Activated T-helper 1 cell treated with anti-CD3 and anti-CD28 coated beads, Interleukin-2, amount 50 U/mL, for 16 hours (primary cell): ENCODE results near the gene BLVRA.

ENCODE experiments used
- DNase-seq, 2 donors: peaks; one replicate each; pipeline ENCODE4 v3.0.0-alpha.2; 2020; ENCODE audit warnings: low read depth in 1 of 2, low spot score in 1 of 2

Gene BLVRA

DNA sequence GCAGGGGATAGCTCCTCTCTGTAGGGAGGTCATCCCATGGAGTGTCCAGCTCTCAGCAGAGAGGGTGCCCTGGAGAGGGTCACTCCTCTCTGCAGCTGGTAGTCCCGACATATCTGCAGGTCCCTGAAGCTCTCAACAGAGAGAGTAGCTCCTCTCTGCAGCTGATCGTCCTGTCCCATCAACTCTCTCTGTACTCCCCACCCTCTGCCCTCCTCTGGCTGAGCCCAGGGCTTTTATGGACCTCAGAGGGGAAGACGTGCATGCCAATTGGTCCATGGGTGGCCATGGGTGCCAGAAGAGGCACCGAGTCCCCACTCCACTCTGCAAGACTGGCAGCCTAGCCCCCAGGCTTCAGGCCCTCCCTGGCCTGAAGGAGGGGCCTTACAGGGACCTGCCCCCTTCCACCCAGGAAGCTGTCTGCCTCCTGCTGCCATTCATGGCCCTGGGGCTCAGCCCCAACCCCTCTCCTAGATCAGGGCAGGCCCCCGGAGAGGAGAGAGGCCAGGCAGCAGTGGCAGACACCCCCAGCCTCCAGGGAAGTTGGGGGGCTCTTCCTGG is 9.0 kb upstream of the BLVRA start:
- DNase-seq: no peak

DNA sequence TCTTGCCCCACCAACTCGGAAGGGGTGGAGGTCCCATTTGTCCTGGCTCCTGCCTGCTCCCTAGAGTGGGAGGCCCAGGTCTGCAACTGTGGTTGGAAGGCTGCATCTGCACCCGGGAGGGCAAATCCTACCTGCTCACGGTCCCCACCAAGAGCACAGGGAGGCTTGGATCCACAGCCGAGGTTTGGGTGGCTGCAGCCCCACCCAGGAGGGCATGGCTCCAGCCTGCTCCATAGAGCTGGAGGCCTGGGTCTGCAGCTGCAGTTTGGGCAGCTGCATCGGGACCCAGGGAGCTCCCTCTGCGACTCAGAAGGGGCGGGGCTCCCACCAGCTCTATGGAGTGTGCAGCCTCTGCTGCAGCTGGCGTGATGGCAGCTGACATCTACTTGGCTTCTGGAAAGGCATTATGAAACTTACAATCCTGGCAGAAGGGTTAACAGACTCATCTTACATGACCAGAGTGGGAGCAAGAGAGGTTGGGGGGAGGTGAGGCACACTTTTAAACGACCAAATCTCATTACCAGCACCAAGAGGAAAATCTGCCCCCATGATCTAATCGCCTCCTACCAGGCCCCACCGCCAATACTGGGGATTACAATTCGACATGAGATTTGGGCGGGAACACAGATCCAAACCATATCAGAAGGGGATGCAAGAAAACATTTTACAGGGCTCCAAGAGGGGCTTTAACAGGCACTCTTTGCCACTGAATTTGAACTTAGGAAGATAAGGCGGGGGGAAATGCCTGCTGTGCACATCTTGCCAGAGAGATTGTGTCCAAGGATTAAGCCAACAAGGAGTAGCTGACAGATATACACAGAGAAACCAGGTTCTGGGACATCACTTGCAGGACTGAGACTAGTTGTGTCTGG is 8.2 kb upstream of the BLVRA start:
- DNase-seq: no peak

DNA sequence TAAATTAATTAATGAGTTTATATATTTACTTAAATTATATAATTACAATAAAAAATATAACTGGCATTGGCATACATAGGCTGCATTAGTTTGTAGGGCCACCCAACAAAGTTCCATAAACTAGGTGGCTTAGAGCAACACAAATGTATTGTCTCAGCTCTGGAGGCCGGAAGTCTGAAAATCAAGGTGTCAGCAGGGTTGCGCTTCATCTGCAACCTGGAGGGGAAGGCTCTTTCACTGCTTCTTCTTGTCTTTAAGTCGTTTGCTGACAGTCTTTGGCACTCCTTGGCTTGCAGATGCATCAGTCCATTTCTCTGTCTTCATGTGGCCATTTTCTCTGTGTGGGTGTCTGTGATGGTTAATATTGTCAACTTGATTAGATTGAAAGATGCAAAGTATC is 6.1 kb upstream of the BLVRA start:
- no peak for DNase-seq

DNA sequence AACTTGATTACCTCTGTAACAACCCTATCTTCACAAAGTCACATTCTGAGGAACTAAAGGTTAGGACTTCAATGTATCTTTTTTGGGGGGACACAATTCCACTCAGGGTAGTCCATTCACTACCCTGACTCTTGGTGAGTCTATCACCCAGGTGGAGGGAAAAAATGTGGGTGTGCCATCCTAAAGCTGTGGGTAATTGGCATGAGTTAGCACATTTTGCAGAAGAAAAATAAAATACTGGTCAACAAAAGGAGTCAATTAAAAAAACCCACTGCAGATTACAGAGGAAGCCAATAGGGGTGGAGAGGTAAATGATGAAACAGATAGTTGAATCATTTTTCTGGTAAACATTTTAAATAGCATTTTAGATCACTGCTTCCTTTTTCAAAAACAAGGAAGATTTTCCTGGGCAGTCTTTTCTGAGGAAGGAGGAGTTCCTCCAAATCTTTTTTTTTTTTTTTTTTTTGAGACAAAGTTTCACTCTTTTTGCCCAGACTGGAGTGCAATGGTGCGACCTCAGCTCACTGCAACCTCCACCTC is 5.1 kb upstream of the BLVRA start:
- no peak for DNase-seq

DNA sequence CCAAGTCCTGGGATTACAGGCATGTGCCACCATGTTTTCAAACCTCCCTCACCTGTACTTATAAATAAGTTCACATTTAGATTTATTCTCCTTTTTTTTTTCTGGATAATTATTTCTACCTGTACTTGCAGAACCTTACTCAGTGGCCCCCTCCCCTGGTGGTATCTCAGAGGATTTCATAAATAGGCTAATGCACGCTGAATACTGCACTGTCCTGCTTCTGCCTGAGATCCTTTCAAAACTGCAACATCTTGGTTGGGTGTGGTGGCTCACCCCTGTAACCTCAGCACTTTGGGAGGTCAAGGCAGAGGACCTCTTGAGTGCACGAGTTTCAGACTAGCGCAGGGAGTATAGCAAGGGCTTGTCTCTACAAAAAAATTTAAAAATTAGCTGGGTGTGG is 4.6 kb upstream of the BLVRA start:
- no peak for DNase-seq

GRCh38 chr7:43754596-43754995 is 3.9 kb upstream of the BLVRA start:
- DNase-seq: no peak

DNA sequence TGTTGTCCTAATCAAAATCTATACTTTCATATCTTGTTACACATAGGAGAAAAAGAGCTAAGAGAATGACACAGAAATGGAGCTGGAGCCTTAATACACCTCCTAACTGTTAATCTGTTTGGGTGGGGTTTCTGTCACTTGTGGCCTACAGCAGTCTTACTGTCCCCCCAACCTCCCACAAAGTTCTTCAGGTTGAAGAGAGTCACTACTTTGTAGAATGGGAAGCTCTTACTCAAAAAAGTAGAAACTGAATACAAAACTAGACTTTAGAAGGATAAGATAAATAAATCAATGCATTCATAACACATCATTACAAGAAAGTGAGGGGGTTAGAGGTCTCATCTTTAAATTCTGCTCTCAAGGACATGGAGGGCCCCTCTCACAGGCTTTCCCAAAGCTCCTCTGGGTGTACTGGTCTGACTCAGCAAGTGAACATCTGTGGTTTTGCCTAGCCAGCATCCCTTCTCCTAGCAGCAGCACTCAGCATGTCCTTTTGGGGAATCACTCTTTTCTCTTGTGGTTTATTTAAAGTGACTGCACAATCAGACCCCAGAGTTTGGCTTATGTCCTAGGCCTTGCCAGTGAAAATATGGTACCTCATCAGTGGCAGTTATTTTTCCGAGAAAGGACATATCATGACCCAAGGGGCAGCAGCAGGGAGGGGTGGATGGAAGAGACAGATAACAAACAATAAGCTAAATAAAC is 2.0 kb upstream of the BLVRA start:
- no peak for DNase-seq

DNA sequence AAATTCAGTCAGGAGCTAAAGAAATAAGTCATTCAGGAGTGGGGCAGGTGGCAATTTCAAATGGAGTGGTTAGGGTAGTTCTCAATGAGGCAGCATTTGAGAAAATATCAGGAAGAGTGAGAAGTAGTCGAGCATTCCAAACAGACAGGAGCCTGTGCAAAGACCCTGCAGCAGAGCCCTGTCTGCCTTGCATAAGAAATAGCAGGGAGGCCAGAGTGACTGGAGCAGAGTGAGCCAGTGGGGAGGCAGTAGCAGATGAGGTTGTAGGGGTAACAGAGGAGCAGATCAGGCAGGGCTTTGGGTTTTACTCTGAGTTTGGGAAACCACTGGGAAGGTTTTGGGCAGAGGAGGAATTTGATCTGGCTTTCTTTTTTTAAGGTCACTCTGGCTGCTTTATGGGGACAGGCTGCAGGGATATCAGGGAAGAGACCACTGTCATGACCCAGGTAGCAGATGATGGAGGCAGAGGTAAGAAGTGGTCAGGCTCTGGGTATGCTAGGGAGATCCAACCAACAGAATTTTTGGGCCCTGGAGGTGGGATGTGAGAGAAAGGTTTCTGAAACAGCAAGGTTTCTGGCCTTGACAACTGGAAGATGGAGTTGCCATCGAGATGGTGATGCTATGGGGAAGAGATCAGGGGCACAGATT is 1.3 kb upstream of the BLVRA start:
- DNase-seq: no peak

DNA sequence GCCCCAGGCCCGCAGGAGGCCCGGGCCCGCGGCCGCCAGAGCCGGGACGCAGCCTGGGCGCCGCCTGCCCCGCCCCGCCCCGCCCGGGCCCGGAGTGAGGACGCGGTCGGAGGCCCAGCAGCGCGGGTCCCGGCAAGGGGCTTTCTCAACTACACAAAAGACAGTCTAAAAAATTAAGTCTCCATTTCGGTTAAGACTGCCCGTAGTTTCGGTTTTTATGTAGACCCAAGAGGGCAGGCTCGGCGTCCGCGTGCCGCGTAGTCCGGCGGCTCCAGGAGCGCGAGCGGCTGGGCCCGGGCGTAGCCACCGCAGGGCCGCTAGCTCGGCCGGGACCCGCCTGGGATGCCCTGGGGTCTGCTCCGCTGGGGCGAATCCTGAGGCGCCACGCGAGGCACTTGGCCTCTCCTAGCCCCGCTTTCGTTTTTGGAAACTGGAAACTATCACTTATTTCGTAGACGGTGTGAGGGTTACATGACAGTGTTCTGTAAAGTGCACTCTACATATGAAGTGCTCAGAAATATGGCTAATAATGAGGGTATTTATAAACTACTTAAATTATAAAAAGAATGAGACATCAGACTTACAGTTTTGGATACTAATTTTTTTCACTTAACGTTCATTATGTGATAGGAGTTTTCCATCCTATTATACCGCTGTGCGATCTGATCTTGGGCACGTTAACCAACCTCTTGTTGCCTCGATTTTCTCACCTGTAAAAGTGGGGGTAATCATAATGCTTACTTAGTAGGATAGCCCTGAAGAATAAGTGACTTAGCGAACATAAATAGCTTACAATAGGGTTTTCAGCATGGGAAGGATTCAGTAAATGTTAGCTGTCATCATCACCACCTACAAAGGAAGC is 573 bp downstream of the BLVRA start:
- DNase-seq: peak in 1 of 2 donors; percentile 12

- DNase-seq: no peak
Observed at GRCh38 chr7:43760861-43761260, 2.4 kb downstream of the BLVRA start.

- no peak for DNase-seq
Observed at GRCh38 chr7:43761382-43761781, 2.9 kb downstream of the BLVRA start.

DNA sequence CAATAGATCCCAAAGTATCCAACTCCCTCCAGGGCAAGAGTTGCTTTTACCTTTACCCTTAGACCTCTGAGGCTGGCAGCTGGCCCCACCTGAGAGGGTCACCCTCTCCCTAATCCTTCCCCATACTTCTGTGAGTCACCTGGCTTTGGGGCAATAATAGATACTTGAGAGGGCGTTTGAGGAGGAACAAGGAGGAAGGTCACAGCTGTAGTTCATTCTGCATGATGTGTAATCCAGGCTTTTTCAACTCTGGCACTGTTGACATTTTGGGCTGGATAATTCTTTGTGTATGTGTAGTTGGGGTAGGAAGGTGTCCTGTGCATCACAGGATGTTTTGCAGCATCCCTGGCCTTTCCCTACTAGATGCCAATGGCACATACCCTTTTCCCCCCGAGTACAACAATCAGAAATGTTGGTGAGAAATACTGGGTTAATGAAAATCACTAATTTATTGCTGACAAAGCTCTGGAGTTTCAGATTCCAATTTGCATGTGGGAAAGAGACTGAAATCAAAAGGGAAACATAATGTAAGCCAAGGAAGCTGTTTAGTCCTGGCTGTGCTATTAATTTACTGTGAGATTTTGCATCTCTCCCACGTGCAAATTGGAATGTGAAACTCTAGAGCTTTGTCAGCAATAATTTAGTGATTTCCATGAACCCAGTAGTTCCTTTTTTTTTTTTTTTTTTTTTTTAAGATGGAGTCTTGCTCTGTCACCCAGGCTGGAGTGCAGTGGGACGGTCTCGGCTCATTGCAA is 3.6 kb downstream of the BLVRA start:
- DNase-seq: no peak

- no peak for DNase-seq
Observed at GRCh38 chr7:43763183-43763582, 4.7 kb downstream of the BLVRA start.

DNA sequence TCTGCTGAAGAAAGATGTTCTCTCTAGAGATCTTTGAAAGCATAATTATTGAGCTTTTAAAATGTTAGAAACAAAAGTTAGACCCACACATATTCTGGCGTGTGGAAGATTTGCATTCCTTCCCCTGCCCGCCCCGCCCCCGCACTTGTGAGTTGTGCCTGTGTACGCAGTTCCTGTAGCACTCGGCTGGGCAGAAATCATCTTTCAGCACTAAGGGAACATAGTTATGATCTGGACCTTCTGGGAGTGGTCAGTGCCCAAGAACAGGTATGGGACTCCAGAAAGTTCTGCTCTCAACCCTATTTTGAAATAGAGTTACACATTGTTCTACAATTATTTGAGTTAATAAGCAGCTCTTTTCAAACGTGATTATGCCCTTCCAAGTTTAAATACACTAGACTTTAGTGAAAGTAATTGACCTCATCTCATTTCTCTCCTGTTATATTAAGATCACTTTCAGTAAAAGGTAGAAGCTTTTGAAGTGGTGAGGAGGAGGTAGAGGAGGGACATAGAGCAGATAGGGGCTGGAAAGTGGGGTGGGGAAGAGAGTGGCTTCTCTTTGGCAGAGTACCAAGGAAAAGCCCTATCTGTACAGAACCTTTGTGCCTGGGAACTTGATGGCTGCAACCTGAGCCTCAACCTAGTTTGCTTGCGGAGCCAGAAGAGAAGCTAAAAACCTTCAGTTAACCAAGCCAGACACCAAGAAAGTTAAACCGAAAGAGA is 5.7 kb downstream of the BLVRA start:
- no peak for DNase-seq

DNA sequence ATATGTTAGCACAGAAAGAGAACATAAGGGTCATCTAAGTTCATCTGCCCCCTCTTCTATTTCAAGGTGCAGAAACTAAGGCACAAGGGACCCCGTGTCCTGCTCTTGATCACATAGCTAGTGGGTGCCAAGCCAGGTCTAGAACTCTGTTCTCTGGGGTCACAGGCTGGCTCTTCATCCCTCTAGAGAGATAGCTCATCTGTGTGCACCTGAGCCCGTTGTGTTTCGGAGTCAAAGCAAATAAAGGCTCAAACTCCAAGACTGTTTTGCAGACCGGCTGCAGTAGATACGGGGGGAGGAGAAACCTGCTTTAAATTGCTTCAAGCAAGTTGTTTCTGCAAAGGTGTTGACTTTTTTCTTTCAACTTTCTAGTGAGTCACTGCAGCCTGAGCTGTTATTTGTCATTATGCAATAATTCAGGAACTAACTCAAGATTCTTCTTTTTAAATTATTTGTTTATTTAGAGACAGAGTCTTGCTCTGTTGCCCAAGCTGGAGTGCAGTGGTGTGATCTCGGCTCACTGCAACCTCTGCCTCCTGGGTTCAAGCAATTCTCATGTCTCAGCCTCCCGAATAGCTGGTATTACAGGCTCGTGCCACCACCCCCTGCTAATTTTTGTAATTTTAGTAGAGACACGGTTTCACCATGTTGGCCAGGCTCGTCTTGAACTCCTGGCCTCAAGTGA is 6.5 kb downstream of the BLVRA start:
- no peak for DNase-seq

DNA sequence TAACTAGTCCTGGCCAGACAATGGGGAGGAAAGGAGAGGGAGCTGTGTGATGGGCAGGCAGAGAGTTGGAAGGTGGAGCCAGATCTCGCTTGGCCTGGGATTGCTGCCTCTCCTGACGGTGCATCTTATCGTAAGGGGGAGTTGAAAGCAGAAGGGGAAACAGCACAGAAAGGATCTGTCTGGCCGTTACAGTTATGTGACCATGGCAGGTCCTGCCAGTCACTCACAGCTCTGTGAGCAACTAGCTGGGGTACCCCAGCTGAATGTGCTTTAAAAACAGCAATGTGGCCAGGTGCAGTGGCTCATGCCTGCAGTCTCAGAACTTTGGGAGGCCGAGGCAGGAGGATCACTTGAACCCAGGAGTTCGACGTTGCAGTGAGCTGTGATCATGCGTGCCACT is 8.1 kb downstream of the BLVRA start:
- DNase-seq: no peak

DNA sequence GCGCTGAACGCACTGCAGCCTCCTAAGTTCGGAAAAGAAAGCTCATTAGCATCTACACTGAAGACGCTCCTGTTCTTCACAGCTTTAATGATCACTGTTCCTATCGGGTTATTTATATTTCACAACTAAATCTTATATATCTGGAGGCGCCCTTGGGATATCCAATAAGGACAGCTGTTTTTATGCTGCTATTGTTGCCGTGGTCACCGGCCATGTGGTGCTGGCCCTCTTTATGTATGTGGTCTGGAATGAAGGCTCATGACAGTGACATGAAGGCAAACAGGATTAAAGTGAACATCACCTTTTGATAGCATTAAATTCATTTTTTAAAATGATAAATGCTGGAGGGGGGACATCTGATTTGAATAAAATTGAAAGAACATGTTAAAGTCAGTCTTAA is 8.8 kb downstream of the BLVRA start:
- DNase-seq: no peak

- no peak for DNase-seq
Observed at GRCh38 chr7:43768201-43768886, 9.9 kb downstream of the BLVRA start.
